Activated CD8-positive, alpha-beta T cell treated with anti-CD3 and anti-CD28 coated beads for 36 hours (primary cell): Measurements from ENCODE around the gene PSMA7. TPM values are rescaled to one million over a fixed set of nuclear protein-coding genes. Genes with fewer than 3 reads are reported as not detected.

Experiments used
- ATAC-seq: fragments of 200-7000 bp; cut with Tn5 transposase; one replicate; pipeline ENCODE4 v1.10.0; 2021; ENCODE audit warnings: mild to moderate bottlenecking, moderate library complexity
- CTCF ChIA-PET: fragments of 350-600 bp; sonication (Branson Sonifier 250); formaldehyde crosslinking; loops from one replicate; lab custom pipeline; 2021; ENCODE audit warnings: antibody characterized with exemption; lab: Charles Lee
- POLR2A ChIA-PET: fragments of 350-600 bp; sonication (Branson Sonifier 250); formaldehyde crosslinking; loops from one replicate; lab custom pipeline; 2021; ENCODE audit warnings: antibody characterized with exemption; lab: Charles Lee
- DNase-seq: peaks from one replicate; pipeline ENCODE4 v3.0.0-alpha.2; 2020
- H3K27ac Mint-ChIP-seq: one replicate; pipeline ENCODE4 v1.8.0; 2021; ENCODE audit warnings: mild to moderate bottlenecking, mixed read lengths
- H3K27me3 Mint-ChIP-seq: one replicate; pipeline ENCODE4 v1.8.0; 2021; ENCODE audit warnings: mixed read lengths
- H3K36me3 Mint-ChIP-seq: one replicate; pipeline ENCODE4 v1.8.0; 2021; ENCODE audit warnings: low read depth, mixed read lengths
- H3K4me1 Mint-ChIP-seq: one replicate; pipeline ENCODE4 v1.8.0; 2021; ENCODE audit warnings: low read depth, mixed read lengths
- H3K4me3 Mint-ChIP-seq: one replicate; pipeline ENCODE4 v1.8.0; 2021; ENCODE audit warnings: mild to moderate bottlenecking, moderate library complexity, mixed read lengths
- H3K9me3 Mint-ChIP-seq: one replicate; pipeline ENCODE4 v1.8.0; 2021; ENCODE audit warnings: mixed read lengths
- CTCF ChIP-seq: fragments of 200-600 bp; IDR thresholded peaks from one replicate; pipeline ENCODE4 v1.8.0; 2022; ENCODE audit warnings: antibody characterized with exemption, mild to moderate bottlenecking
- intact Hi-C: fragments of 100-400 bp; cut with micrococcal nuclease; formaldehyde crosslinking; loops from one replicate; pipeline ENCODE4 v1.10.0; 2022
- total RNA-seq, 2 experiments: library from RNA; stranded (reverse); gene quantifications; one replicate each; pipeline ENCODE4 v1.2.3, GENCODE V29; 2021

The PSMA7 gene
- total RNA-seq, 2 experiments from 2014 or later, result 286 to 289 TPM

- Mint-ChIP-seq H3K36me3 (peaks cover 7% of the 10 kb centered on the region), H3K27me3 (no peaks in the 10 kb centered on the region), H3K4me1 (no peaks in the 10 kb centered on the region), H3K4me3 (no peak overlapping the region), H3K27ac (no peak overlapping the region), H3K9me3 (no peaks in the 10 kb centered on the region)
- intact Hi-C loops, result no loop called here
- CTCF ChIA-PET, result no interaction called here
- no peak for ATAC-seq
- DNase-seq, result no peak
- POLR2A ChIA-PET, result interaction anchor here (0.9 kb wide), 1 partner anchor 29 kb away, joined by 4 read pairs; no protein-coding TSS in a partner anchor
- TF ChIP-seq CTCF, result no peak
These were observed 28.1 kb upstream of the PSMA7 start for GRCh38 chr20:62171245-62171644.

GRCh38 chr20:62170536-62170935 lies 27.3 kb upstream of the PSMA7 start:
- H3K36me3 Mint-ChIP-seq, result peaks cover 8% of the 10 kb centered on the region
- no peak for TF ChIP-seq CTCF
- no peak overlapping the region for H3K27ac Mint-ChIP-seq
- no peaks in the 10 kb centered on the region for H3K4me1 Mint-ChIP-seq
- intact Hi-C loops, result no loop called here
- ChIA-PET POLR2A (interaction anchor here (0.7 kb wide), 1 partner anchor 10 kb away, joined by 3 read pairs; no protein-coding TSS in a partner anchor), CTCF (no interaction called here)
- no peak for ATAC-seq
- no peak for DNase-seq
- H3K27me3 Mint-ChIP-seq, result no peaks in the 10 kb centered on the region
- H3K9me3 Mint-ChIP-seq, result no peaks in the 10 kb centered on the region
- no peak overlapping the region for H3K4me3 Mint-ChIP-seq

- DNase-seq, result no peak
- H3K27ac Mint-ChIP-seq, result no peak overlapping the region
These were observed 25.8 kb upstream of the PSMA7 start for GRCh38 chr20:62168890-62169435.

GRCh38 chr20:62168061-62168460 lies 24.9 kb upstream of the PSMA7 start:
- Mint-ChIP-seq H3K4me1 (no peaks in the 10 kb centered on the region), H3K9me3 (no peaks in the 10 kb centered on the region), H3K27ac (no peak overlapping the region), H3K36me3 (peaks cover 8% of the 10 kb centered on the region), H3K27me3 (no peaks in the 10 kb centered on the region), H3K4me3 (no peak overlapping the region)
- ATAC-seq (no peak), DNase-seq (no peak)
- intact Hi-C loops, result no loop called here
- ChIA-PET CTCF (no interaction called here), POLR2A (no interaction called here)
- TF ChIP-seq CTCF, result no peak

More at GRCh38 chr20:62168890-62169435, 25.8 kb upstream of the PSMA7 start:
- ATAC-seq, result no peak
- intact Hi-C loops, result no loop called here
- TF ChIP-seq CTCF, result no peak
- ChIA-PET CTCF (no interaction called here), POLR2A (no interaction called here)
- H3K4me1 Mint-ChIP-seq, result no peaks in the 10 kb centered on the region
- peaks cover 7% of the 10 kb centered on the region for H3K36me3 Mint-ChIP-seq
- no peak overlapping the region for H3K4me3 Mint-ChIP-seq
- H3K9me3 Mint-ChIP-seq, result no peaks in the 10 kb centered on the region
- H3K27me3 Mint-ChIP-seq, result no peaks in the 10 kb centered on the region

- no peak for DNase-seq
- H3K27me3 Mint-ChIP-seq, result no peaks in the 10 kb centered on the region
- no peaks in the 10 kb centered on the region for H3K9me3 Mint-ChIP-seq
- H3K4me1 Mint-ChIP-seq, result no peaks in the 10 kb centered on the region
- no peak overlapping the region for H3K27ac Mint-ChIP-seq
- no peak for TF ChIP-seq CTCF
- peaks cover 8% of the 10 kb centered on the region for H3K36me3 Mint-ChIP-seq
- no peak for ATAC-seq
- intact Hi-C loops, result no loop called here
- CTCF ChIA-PET, result no interaction called here
- no peak overlapping the region for H3K4me3 Mint-ChIP-seq
- POLR2A ChIA-PET, result no interaction called here
These were observed 24.3 kb upstream of the PSMA7 start for GRCh38 chr20:62167474-62167873.
